T-helper 1 cell treated with Interleukin-12 subunit alpha and Interleukin-12 subunit beta and Interleukin-4 antibody, amounts not matched to agents 30 μg/mL and 1 μg/mL, for 36 hours (primary cell): ENCODE results near the gene PPP2R3B.
"Not testable (repeated sequence)": the region's sequence is repeated elsewhere in the genome, so short reads cannot be mapped to it uniquely, and the experiment has no call there.

ENCODE experiments used
- H3K27ac Mint-ChIP-seq: one replicate; pipeline ENCODE4 v1.8.0; 2021; ENCODE audit warnings: mild to moderate bottlenecking, mixed read lengths
- H3K27me3 Mint-ChIP-seq: one replicate; pipeline ENCODE4 v1.8.0; 2021; ENCODE audit warnings: low read depth, mixed read lengths
- H3K36me3 Mint-ChIP-seq: one replicate; pipeline ENCODE4 v1.8.0; 2021; ENCODE audit warnings: low read depth, mixed read lengths
- H3K4me1 Mint-ChIP-seq: one replicate; pipeline ENCODE4 v1.8.0; 2021; ENCODE audit warnings: low read depth, mixed read lengths
- H3K4me3 Mint-ChIP-seq: one replicate; pipeline ENCODE4 v1.8.0; 2021; ENCODE audit warnings: mild to moderate bottlenecking, moderate library complexity, mixed read lengths
- H3K9me3 Mint-ChIP-seq: one replicate; pipeline ENCODE4 v1.8.0; 2021; ENCODE audit warnings: mixed read lengths

The PPP2R3B gene

DNA sequence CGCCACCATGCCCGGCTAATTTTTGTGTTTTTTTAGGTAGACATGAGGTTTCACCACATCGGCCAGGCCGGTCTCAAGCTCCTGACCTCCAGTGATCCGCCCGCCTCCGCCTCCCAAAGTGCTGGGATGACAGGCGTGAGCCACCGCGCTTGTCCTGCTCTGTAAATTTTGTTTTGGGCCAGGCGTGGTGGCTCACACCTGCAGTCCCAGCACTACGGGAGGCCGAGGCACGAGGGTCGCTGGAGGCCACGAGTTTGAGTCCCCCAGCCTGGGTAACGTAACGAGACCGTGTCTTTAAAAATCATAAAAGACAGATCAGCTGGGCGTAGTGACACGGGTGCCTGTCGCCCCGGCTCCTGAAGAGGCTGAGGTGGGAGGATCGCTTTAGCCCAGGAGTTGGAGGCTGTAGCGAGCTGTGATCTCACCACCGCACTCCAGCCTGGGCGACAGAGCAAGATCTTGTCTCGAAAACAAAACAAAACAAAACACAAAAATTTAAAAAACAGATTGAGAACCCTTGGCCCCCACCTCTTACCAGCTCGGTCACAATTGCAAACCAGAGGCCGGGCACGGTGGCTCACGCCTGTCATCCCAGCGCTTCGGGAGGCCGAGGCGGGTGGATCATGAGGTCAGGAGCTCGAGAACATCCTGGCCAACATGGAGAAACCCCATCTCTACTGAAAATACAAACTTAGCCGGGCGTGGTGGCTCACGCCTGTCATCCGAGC lies 34.0 kb upstream of the PPP2R3B start:
- H3K27ac Mint-ChIP-seq, result no peak overlapping the region
- no peaks in the 10 kb centered on the region for H3K4me1 Mint-ChIP-seq
- H3K36me3 Mint-ChIP-seq, result no peaks in the 10 kb centered on the region
- no peaks in the 10 kb centered on the region for H3K9me3 Mint-ChIP-seq
- no peak overlapping the region for H3K4me3 Mint-ChIP-seq
- H3K27me3 Mint-ChIP-seq, result no peaks in the 10 kb centered on the region

- no peak overlapping the region for H3K27ac Mint-ChIP-seq
- H3K4me1 Mint-ChIP-seq, result no peaks in the 10 kb centered on the region
- H3K4me3 Mint-ChIP-seq, result no peak overlapping the region
- no peaks in the 10 kb centered on the region for H3K27me3 Mint-ChIP-seq
- no peaks in the 10 kb centered on the region for H3K36me3 Mint-ChIP-seq
- H3K9me3 Mint-ChIP-seq, result no peaks in the 10 kb centered on the region
These were observed 32.4 kb upstream of the PPP2R3B start for GRCh38 chrX:418927-419729.

DNA sequence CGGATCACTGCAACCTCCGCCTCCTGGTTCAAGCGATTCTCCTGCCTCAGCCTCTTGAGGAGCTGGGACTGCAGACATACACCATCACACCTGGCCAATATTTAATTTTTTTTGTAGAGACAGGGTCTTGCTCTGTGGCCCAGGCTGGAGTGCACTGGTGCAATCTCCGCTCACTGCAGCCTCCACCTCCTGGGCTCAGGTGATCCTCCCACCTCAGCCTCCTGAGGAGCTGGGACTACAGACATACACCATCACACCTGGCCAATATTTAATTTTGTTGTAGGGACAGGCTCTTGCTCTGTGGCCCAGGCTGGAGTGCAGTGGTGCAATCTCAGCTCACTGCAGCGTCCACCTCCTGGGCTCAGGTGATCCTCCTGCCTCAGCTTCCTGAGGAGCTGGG lies 28.8 kb upstream of the PPP2R3B start:
- H3K4me1 Mint-ChIP-seq, H3K36me3 Mint-ChIP-seq, H3K9me3 Mint-ChIP-seq, H3K27ac Mint-ChIP-seq, H3K27me3 Mint-ChIP-seq, H3K4me3 Mint-ChIP-seq: not testable (repeated sequence)

- H3K36me3 Mint-ChIP-seq, result peaks cover 3% of the 10 kb centered on the region
- H3K27me3 Mint-ChIP-seq, result no peaks in the 10 kb centered on the region
- H3K9me3 Mint-ChIP-seq, result peaks cover 4% of the 10 kb centered on the region
- no peaks in the 10 kb centered on the region for H3K4me1 Mint-ChIP-seq
- no peak overlapping the region for H3K4me3 Mint-ChIP-seq
- H3K27ac Mint-ChIP-seq, result no peak overlapping the region
These were observed 26.9 kb upstream of the PPP2R3B start for GRCh38 chrX:413322-414201.

GRCh38 chrX:410296-410695 lies 23.6 kb upstream of the PPP2R3B start:
- Mint-ChIP-seq H3K27ac (no peak overlapping the region), H3K4me1 (no peaks in the 10 kb centered on the region), H3K36me3 (peaks cover 3% of the 10 kb centered on the region), H3K9me3 (peaks cover 4% of the 10 kb centered on the region), H3K27me3 (no peaks in the 10 kb centered on the region), H3K4me3 (no peak overlapping the region)

- Mint-ChIP-seq H3K36me3 (peaks cover 3% of the 10 kb centered on the region), H3K27me3 (no peaks in the 10 kb centered on the region), H3K27ac (no peak overlapping the region), H3K4me3 (no peak overlapping the region), H3K4me1 (no peaks in the 10 kb centered on the region), H3K9me3 (peaks cover 4% of the 10 kb centered on the region)
These were observed 18.4 kb upstream of the PPP2R3B start for GRCh38 chrX:405149-405548.

- peaks cover 4% of the 10 kb centered on the region for H3K9me3 Mint-ChIP-seq
- peaks cover 3% of the 10 kb centered on the region for H3K36me3 Mint-ChIP-seq
- no peaks in the 10 kb centered on the region for H3K27me3 Mint-ChIP-seq
- H3K4me1 Mint-ChIP-seq, result no peaks in the 10 kb centered on the region
- H3K4me3 Mint-ChIP-seq, result no peak overlapping the region
- no peak overlapping the region for H3K27ac Mint-ChIP-seq
These were observed 17.9 kb upstream of the PPP2R3B start for GRCh38 chrX:404656-405055.

GRCh38 chrX:402857-403256 lies 16.1 kb upstream of the PPP2R3B start:
- Mint-ChIP-seq H3K27me3 (no peaks in the 10 kb centered on the region), H3K4me1 (no peaks in the 10 kb centered on the region), H3K27ac (no peak overlapping the region)

GRCh38 chrX:400258-400657 lies 13.6 kb upstream of the PPP2R3B start:
- H3K27me3 Mint-ChIP-seq, result no peaks in the 10 kb centered on the region
- H3K9me3 Mint-ChIP-seq, result no peaks in the 10 kb centered on the region
- H3K27ac Mint-ChIP-seq, result no peak overlapping the region
- H3K4me1 Mint-ChIP-seq, result no peaks in the 10 kb centered on the region
- H3K4me3 Mint-ChIP-seq, result no peak overlapping the region
- H3K36me3 Mint-ChIP-seq, result no peaks in the 10 kb centered on the region

More at GRCh38 chrX:402857-403256, 16.1 kb upstream of the PPP2R3B start:
- Mint-ChIP-seq H3K9me3 (no peaks in the 10 kb centered on the region), H3K36me3 (no peaks in the 10 kb centered on the region), H3K4me3 (no peak overlapping the region)

DNA sequence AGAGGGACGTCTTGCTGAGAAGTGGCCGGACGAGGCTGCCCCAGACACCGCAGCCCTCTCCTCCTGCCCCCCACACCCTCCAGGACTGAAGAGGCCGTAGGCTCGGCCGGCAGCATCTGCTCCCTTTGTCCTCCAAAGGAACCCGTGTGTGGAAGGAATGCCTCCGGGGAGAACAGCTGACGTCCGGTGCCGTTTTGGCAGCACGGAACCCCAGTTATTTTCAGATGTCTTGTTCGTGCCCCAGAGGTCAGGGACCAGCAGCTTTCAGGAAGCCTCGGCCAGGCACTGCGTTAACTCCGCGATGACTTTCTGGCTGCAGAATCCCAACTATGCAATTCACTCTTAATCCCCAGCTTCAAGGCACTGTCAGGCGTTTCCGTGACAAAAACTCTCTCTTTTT lies 10.9 kb upstream of the PPP2R3B start:
- Mint-ChIP-seq H3K4me3 (no peak overlapping the region), H3K27ac (no peak overlapping the region), H3K27me3 (no peaks in the 10 kb centered on the region), H3K4me1 (no peaks in the 10 kb centered on the region), H3K36me3 (no peaks in the 10 kb centered on the region), H3K9me3 (no peaks in the 10 kb centered on the region)

- Mint-ChIP-seq H3K27me3 (no peaks in the 10 kb centered on the region), H3K27ac (no peak overlapping the region), H3K36me3 (no peaks in the 10 kb centered on the region), H3K9me3 (no peaks in the 10 kb centered on the region), H3K4me1 (no peaks in the 10 kb centered on the region), H3K4me3 (no peak overlapping the region)
These were observed 8.1 kb upstream of the PPP2R3B start for GRCh38 chrX:394830-395229.

- Mint-ChIP-seq H3K9me3 (no peaks in the 10 kb centered on the region), H3K27ac (no peak overlapping the region), H3K27me3 (no peaks in the 10 kb centered on the region), H3K36me3 (no peaks in the 10 kb centered on the region), H3K4me1 (peaks cover 1% of the 10 kb centered on the region), H3K4me3 (no peak overlapping the region)
These were observed 5.8 kb upstream of the PPP2R3B start for GRCh38 chrX:392575-392846.

GRCh38 chrX:391717-392574 lies 5.2 kb upstream of the PPP2R3B start:
- Mint-ChIP-seq H3K27me3 (peaks cover 3% of the 10 kb centered on the region), H3K36me3 (peaks cover 3% of the 10 kb centered on the region), H3K4me1 (peaks cover 6% of the 10 kb centered on the region), H3K4me3 (no peak overlapping the region), H3K9me3 (no peaks in the 10 kb centered on the region), H3K27ac (no peak overlapping the region)

DNA sequence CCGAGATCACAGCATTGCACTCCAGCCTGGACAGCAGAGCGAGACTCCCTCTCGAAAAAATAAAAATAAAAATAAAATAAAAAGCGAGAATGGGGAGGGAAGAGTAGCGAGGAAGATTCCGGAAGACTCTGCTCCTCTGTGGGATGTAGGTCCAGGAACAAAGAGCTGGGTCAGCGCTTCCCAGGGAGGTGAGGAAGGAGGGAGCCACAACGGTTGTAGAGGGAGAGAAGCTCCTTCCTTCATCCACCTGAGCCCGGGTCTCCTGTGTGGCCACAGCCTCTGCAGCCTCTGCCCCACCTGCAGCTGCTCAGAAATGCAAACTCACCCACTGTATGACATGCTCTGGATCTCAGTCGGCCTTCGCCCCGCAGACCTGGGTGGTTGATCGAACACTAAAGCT lies 3.8 kb upstream of the PPP2R3B start:
- H3K36me3 Mint-ChIP-seq, result peaks cover 3% of the 10 kb centered on the region
- no peak overlapping the region for H3K27ac Mint-ChIP-seq
- peaks cover 6% of the 10 kb centered on the region for H3K4me1 Mint-ChIP-seq
- no peaks in the 10 kb centered on the region for H3K9me3 Mint-ChIP-seq
- H3K4me3 Mint-ChIP-seq, result no peak overlapping the region
- H3K27me3 Mint-ChIP-seq, result peaks cover 4% of the 10 kb centered on the region
